ENCODE measurements around the gene SAMD11.

Gene SAMD11

DNA sequence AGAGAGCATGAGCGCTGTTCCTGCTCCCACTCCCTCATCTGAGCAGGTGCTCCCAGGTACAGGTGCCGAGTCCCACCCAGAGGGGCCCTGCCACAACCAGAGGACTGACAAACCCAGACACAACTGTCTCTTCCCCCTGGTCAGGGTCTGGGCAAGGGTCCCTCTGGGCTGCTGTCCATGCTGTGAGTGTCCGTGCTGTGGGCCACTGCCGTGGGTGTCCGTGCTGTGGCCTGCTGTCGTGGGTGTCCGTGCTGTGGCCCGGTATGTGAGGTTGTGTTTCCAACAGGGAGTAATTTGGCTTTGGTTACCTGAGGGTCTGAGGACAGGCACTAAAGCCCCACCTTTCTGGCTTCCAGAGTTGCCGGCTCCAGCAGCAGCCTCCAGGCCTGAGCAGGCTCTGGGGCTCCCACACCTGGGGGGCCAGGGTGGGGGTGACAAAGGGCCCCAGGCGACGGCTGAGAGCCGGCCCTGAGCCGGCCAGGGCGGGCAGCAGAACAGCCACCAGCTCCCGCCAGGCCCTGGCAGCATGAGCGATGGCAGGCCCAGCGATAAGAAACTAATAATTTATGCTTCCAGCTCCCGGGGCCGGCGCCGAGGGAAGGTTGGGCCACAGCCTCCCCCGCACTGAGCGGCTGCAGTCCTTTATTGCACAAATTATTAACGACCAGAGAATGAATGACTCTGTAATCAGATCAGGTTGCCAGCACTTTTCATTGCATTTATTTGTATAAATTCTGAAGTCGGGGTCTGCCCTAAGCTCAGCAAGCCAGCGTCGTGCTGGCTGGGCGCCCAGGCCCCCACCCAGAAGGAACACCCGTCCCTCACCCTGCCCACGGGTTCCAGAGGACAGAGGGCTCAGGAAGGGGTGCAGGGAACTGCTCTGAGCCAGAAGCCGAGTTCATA, 7.3 kb upstream of the SAMD11 start:
- DNase-seq (ENCODE audit: low spot score) = no peak

DNA sequence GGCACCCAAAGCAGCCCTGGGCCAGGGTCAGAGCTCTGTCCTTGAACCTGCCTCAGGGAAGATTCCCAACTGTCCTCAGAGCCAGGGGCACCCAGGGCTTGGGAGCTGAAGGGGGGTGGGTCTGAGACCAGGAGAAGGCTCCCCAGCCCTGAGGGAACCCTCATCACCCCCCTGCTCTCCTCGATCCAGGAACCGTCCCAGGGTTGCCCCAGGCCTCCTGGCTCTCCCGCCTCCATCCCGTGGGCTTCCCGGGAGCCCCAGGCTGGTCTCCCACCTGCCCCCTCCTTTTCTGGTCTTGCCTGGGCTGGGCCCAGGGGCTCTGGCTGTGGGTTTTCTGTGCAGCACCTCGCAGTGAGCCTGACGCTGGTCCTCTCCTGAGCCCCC, 6.7 kb upstream of the SAMD11 start:
- DNase-seq (ENCODE audit: low spot score) = no peak

DNA sequence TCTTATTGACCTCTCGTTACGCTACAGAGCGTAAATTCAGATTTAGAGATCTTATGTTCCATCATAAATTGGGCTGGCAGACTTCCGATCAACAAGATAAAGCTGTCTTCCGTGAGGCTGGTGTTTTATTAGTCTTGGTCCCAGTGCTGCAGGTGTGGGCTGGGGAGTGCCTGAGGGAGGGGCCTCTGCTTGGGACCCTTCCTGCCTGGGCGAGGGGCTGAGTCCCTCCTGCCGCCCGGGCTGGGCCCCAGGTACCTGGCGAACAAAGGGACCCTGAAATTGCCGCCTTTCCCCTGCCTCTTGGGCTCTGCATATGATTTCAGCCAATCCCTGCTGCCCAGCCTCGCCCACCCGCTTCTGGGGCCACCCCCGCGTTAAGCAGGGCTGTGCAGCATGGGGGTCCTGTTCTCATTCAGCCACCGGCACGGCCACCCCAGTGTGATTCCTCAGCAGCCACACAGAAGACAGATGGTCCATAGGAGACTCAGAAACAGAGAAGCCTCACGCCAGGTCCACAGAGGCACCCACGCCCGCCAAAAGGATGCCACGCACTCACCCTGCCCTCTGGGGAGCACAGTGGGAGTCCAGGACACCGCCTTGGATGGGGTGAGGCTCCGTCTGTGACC, 6.1 kb upstream of the SAMD11 start:
- no peak for DNase-seq (ENCODE audit: low spot score)

DNA sequence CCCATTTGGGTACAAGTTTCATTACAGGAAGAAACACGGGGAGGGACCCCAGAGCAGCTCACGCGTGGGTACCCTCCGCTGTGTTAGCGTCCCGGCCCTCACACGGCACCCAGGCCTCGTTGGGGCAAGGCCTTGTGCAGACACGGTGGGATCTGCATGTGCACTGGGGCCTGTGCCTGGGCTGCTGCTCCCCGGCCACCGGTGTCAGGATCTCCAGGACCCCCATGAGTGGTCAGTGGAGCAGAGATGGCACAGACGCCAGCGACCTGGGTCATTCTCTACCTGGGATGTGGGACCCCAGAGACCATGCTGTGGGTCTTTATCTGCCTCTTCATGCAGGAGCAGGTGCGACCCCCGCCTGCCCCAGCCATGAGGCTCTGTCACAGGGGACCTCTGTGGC, 5.4 kb upstream of the SAMD11 start:
- no peak for DNase-seq (ENCODE audit: low spot score)

DNA sequence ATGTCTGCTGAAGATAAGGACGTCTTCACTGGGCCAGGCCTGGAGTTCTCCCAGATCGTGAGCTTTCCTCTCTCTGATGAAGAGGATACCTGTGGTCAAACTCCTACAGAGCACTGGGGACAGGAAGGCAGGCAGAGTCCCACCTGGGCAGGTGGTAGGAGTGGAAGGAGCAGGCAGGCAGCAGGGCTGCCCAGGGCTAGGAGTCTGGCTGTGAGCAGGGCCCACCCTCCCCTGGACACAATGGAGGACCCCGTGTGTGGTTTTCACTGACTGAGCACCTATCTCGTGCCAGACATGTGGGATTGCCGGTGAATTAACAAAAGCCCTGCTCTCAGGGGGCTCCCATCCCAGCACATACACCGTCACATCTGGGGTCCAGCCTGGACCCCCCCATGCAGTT, 4.9 kb upstream of the SAMD11 start:
- DNase-seq (ENCODE audit: low spot score) = no peak

DNA sequence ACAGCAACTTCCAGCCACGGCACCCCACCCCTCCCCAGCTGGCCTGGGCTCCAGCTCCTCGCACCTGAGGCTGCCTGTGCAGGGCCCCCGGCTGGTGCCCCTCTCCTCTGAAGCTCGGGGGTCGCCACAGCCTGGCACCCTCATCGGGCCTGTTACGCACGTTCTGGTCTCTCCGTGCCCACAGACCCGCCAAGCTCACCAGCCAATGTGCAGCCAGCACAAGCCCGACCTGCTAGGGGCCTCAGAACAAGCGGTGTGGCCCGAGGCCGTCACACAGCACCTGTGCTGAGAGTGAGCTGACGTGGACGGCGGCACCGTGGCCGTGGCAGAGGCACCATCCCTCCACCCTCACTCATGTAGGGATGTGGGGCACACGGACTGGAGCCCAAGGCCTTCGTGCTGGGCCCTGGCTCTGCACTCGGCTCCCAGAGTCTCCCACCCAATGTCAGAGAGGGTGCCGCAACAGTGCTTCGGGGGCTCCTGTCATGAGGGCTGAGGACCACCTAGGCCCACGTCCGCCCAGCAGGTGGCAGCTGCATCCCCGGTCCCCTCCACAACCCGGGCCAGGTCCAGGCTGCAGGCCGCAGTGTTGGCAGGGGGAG, 4.4 kb upstream of the SAMD11 start:
- DNase-seq (ENCODE audit: low spot score) = no peak

DNA sequence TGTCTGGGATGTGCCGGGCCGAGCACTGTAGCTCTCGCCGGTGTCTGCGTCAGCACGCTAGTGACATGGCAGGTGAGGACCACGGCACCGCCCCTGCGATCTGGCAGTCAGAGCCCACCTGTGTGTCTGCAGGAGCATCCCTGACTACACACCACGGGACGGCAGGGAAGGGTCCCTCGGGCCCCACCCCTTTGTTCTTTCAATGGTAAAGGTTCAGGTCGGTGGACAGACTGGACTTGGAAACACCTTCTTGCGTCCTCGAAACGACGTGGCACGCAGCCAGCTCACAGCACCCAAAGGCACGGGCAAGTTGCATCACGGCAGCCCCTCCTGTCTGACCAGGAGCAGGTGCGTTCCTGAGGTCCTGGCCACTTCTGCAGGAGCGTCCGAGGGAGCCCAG, 3.7 kb upstream of the SAMD11 start:
- DNase-seq (ENCODE audit: low spot score) = no peak

DNA sequence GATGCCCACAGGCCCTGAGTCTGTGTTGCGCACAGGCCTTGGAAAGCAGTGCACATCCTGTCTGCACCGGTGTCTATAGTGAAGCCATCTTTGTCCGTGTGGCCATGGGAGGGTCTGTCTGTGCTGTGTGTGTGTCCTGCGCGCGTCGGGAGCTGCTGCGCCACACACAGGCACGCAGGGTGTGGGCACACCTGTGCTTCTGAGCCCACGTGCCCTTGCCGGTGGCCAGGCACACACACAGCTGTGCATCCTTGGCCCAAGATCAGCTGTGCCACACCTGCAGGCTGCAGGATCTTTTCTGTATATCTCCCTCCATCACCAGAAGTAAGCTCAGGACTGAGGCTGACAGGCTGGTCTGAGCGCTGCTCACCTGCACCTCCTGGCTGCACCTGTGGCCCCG, 3.2 kb upstream of the SAMD11 start:
- DNase-seq (ENCODE audit: low spot score) = no peak

DNA sequence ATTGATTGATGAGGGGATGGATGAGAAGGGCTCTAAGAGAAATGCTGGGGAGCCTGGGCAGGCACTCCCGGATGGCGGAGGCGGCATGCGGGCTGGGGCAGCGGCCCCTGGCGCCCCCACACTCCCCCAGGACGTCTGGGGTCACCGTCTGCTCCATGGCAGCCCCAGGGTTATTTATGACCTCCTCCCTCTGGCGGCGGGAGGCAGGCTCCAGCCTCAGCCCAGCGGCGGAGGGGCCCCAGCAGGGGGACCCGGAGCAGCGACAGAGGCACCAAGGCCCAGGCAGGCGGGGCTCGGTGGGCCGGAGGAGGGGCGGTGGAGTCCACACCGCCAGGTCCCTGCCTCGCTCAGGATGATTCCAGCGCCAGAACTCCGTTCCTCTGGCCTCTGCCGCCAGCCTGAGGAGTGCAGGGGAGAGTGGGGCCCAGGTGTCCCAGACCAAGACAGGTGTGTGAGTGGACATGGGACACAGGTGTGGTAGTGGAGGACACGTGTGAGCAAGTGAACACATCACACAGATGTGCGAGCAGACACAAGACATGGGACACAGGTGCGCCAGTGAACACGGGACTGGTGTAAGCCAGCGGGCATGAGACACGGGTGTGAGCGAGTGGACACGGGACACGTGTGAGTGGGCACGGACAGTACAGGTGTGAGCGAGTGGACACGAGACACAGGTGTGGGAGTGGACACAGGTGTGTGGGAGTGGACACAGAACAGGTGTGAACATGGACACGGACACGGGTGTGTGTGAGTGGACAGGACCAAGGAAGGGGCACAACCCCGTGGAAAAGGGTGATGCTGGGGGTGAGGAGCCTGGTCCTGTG, 2.5 kb upstream of the SAMD11 start:
- peak; percentile 61 for DNase-seq (ENCODE audit: low spot score)

DNA sequence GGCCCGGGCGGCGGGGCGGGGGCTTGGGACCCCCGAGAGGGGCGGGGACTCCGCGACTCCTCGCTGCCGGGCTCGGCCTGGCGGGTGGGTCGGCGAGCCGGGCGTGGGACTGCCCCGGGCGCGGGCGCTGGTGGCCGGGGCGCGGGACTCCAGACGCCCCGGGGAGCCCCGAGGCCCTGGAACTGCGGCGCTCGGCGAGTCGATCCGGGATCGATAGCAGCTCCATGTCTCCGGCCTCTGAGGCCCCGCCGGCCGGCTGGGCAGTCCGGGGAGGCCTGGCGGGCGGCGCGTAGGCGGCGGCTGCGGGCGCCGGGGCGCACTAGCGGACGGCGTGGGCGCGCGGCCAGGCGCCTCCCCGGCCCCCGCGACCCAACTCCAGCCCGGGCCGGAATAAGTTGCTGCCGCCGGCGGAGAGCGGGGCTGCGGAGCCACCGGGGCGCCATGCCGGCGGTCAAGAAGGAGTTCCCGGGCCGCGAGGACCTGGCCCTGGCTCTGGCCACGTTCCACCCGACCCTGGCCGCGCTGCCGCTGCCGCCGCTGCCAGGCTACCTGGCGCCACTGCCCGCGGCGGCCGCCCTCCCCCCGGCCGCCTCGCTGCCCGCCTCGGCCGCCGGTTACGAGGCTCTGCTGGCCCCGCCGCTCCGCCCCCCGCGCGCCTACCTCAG, 400 bp downstream of the SAMD11 start:
- no peak for DNase-seq (ENCODE audit: low spot score)

DNA sequence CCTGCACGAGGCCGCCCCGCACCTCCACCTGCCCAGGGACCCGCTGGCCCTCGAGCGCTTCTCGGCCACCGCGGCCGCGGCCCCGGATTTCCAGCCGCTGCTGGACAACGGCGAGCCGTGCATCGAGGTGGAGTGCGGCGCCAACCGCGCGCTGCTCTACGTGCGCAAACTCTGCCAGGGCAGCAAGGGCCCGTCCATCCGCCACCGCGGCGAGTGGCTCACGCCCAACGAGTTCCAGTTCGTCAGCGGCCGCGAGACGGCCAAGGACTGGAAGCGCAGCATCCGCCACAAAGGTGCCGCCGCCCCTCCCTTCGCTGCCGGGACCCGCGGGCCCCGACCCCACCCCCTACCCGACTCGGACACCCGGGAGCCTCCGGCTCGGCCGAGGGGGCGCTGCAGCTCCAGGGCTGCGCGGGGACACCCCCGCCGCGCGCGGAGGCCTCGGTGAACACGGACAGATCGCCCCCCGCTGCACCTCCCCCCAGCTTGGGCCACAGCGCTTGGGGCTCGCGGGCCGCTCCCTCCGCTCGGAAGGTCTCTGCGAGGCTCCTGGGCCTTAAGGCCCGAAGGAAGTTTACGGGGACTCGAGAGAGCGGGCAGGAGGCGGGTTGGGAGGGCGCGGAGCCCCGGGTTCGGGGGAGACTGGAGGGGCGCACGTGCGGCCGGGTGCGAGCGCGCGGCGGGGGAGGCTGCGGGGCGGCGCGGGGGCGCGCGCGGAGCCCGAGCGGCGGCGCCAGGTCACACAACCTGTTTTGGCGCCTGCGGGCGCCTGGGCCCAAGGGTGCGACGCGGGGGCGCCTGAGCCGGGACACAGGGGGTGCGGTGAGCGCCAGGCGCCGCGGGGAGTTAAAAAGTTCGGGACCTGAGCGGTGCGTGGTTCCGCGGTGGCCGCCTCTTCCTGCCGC, 1.2 kb downstream of the SAMD11 start:
- peak; percentile 54 for DNase-seq (ENCODE audit: low spot score)

DNA sequence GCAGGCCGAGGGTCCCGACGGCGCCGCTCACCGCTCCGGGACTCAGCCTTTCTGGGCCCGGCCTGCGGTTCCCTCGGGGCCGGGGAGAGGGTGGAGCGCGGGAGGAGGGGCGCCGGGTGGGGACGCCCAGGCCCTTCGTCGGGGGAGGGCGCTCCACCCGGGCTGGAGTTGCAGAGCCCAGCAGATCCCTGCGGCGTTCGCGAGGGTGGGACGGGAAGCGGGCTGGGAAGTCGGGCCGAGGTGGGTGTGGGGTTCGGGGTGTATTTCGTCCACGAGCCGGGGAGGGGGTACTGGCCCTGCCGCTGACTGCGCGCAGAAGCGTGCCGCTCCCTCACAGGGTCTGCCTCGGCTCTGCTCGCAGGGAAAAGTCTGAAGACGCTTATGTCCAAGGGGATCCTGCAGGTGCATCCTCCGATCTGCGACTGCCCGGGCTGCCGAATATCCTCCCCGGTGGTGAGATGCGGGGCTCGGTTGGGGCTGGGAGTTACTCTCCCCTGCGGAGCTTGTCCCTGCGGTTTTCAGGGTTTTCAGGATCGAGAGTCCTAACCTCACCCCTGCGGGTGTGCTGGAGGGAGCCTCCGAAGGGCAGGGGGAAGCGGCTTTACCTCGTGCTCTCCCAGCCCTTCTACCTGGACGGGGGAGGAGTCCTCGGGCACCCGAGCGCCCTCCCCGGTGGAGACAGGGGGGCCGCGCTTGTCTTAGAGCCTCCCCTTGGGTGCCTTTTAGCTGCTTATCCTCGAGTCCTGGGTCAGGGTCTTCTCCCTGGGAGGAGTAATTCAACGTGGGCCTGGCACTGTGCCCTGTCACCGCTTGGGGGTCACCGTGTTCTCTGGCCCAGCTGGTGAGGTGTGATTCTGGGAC, 2.1 kb downstream of the SAMD11 start:
- DNase-seq (ENCODE audit: low spot score) = no peak

DNA sequence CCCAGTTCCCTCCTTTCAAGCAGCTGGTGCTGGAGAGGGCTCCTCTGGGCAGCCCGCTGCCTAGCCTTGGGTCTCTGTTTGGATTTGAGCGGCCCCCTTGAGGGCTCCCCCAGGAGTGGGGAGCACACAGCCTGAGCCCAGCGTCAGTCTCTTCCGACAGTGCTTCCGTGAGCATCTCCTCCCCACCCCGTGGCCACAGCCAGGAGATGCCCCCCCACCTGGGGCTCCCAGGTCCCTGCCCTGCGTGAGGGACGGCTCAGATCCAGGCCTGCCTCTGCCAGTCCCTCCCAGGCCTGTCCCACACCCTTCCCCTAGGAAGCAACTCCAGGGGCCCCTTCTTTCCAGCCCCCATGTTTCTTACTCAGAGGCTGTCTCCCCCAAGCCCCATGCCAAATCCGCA, 3.5 kb downstream of the SAMD11 start:
- DNase-seq (ENCODE audit: low spot score) = no peak

DNA sequence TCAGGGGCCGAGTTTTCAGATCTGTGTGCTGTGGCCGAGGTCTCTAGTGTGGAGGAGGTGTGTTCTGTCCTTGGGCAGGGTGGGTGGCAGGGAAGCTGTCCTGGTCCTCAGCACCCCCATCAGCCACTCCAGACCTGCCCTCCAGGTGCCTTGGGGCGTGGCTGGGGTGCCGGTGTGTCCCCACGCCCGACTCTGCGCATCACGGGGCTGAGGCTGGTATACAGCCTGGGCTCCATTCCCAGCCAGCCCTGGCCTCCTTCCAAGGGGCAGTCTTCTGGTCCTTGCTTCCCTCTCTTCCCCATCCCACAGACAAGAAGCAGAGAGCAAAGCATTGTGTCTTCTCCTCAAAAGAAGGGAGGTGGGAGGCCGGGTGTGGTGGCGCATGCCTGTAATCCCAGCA, 4.0 kb downstream of the SAMD11 start:
- DNase-seq (ENCODE audit: low spot score) = no peak

DNA sequence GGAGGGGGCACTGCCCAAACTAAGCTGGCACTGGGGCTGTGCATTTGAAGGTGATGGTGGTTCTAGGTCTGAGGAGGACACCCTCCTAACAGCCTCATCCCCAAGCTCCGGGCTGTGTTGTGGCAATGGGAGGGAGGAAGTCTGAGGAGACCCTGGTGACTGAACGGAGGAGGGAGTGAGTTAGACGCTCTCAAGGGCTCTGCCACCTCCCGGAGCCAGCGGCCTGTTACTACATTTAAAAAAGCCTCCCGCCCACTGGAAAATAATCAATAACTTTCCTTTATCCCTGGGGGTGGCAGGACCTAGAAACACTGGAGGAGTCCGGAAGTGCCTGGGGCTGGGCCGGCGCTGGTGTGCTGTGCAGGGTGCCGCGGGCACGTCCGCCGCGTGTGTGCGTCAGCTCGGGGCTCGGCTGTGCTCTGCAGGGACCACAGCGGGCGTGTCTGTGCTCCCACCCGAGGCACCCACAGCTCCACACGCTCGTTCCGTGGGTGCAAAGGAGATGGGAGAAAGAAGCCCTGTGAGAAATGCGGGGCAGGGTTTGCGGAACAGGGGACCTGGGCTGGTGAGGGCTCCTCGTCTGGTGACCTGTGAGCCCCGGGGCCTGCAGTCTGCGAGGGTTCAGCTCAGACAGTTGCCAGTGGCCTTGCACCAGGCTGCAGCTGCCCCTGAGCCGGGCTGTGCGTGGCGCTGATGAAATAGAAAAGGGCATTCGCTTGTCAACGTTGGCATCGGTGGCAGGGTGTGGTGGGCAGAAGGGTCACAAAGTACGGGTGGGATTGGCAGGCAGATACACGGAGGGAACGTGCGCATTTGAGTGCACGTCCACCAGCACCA, 5.3 kb downstream of the SAMD11 start:
- no peak for DNase-seq (ENCODE audit: low spot score)

DNA sequence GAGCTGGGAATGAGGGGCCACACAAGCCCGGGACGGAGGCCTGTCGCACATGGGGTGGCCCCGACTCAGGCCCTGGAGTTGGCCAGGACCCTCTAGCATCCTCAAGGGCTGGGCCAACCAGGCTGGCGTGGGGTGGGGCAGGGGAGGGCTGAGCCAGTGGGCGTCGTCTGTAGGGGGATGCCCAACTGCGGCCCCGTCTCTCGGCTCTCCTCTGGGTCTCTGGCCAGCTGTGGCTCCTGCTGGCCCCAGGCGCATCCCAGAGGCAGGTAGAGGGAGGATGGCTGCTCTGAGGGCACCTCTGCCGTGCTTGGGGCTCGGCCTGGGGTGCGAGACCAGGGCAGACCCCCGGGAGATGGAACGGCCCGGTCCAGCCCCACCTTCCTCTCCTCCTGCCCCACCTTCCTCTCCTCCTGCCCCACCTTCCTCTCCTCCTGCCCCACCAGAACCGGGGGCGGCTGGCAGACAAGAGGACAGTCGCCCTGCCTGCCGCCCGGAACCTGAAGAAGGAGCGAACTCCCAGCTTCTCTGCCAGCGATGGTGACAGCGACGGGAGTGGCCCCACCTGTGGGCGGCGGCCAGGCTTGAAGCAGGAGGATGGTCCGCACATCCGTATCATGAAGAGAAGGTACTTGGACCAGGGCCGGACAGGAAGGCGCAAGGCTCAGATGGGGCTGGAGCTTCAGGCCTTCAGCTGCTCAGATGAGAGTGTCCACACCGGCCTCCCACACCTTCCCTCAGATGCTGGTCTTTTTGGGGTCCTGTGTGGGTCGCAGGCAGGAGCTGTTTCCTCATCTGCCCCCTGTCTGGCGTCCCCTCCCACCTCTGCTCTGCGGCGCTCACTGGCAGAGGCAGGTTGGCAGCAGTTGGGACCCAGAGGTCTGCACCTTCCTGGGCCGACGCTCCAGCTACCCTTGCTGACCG, 6.2 kb downstream of the SAMD11 start:
- DNase-seq (ENCODE audit: low spot score) = no peak

DNA sequence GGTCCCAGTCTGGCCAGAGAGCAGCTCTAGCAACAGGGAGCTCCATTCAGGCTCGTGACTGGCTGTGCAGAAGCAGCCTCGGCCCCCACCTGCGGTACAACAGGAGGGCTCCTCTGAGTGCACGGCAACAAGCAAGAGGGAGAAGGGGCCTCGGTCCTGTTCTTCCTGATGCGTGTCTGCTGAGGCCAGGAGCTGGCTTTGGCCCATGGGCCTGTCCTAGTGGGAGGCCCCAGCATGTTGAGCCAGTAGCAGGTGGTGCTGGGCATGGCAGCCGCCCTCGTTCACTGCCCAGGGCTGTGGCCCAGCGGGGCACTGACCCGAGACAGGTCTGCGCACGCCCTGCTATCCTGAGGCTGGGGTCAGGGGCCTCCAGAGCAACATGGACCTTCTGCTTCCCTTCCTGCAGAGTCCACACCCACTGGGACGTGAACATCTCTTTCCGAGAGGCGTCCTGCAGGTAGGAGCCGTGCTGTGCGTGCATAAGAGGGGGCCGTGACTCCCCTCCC, 7.0 kb downstream of the SAMD11 start:
- DNase-seq (ENCODE audit: low spot score) = no peak
